Neural cell (in vitro differentiated cells): Measurements from ENCODE around the gene CCL26. TPM values are rescaled to one million over a fixed set of nuclear protein-coding genes. Genes with fewer than 3 reads are reported as not detected.

Experiments
- H2AFZ ChIP-seq: fragments of 200-600, 300-800 bp; sonication (generic), shearing (Covaris generic); 2 replicates; pipeline ENCODE4 v1.6.0; 2014; ENCODE audit warnings: low read depth, mild to moderate bottlenecking, antibody characterized with exemption, low read length, moderate library complexity
- H3F3A ChIP-seq: fragments of 200-600 bp; shearing (Covaris generic); 2 replicates; pipeline ENCODE4 v1.6.1; 2016; ENCODE audit warnings: mild to moderate bottlenecking, moderate library complexity, mixed read lengths, antibody characterized with exemption, low read length; ENCODE audit not compliant: insufficient read depth, poor library complexity, severe bottlenecking
- H3K27ac ChIP-seq: fragments of 200-600, 300-800 bp; sonication (generic), shearing (Covaris generic); 2 replicates; pipeline ENCODE4 v1.5.1; 2014; ENCODE audit warnings: mild to moderate bottlenecking, low read length, moderate library complexity
- H3K27me3 ChIP-seq: fragments of 300-800, 200-600 bp; sonication (generic), shearing (Covaris generic); 2 replicates; pipeline ENCODE4 v1.6.0; 2014; ENCODE audit warnings: mild to moderate bottlenecking, low read depth, low read length, moderate library complexity; ENCODE audit not compliant: insufficient read depth
- H3K36me3 ChIP-seq: fragments of 300-800, 200-600 bp; sonication (generic), shearing (Covaris generic); 2 replicates; pipeline ENCODE4 v1.5.1; 2014; ENCODE audit warnings: mild to moderate bottlenecking, antibody characterized with exemption, low read length, moderate library complexity; ENCODE audit not compliant: insufficient read depth
- H3K4me2 ChIP-seq: fragments of 300-800, 200-600 bp; sonication (generic), shearing (Covaris generic); 2 replicates; pipeline ENCODE4 v1.6.0; 2014; ENCODE audit warnings: mild to moderate bottlenecking, low read length
- H3K4me3 ChIP-seq: fragments of 300-800, 200-600 bp; sonication (generic), shearing (Covaris generic); 2 replicates; pipeline ENCODE4 v1.5.1; 2014; ENCODE audit warnings: mild to moderate bottlenecking, low read length, moderate library complexity
- H3K79me2 ChIP-seq: fragments of 200-600 bp; shearing (Covaris generic); replicated peaks from 2 replicates; pipeline ENCODE4 v1.6.0; 2014; ENCODE audit warnings: mild to moderate bottlenecking, low read length, moderate library complexity; ENCODE audit not compliant: insufficient read depth
- H3K9ac ChIP-seq: fragments of 300-800, 200-600 bp; sonication (generic), shearing (Covaris generic); 2 replicates; pipeline ENCODE4 v1.6.1; 2016; ENCODE audit warnings: mild to moderate bottlenecking, low read length, mixed read lengths
- H3K9me2 ChIP-seq: fragments of 200-600 bp; shearing (Covaris generic); 2 replicates; pipeline ENCODE4 v1.6.1; 2016; ENCODE audit warnings: mild to moderate bottlenecking, low read length, mixed read lengths; ENCODE audit not compliant: insufficient read depth
- H3K9me3 ChIP-seq: fragments of 200-600, 300-800 bp; sonication (generic), shearing (Covaris generic); 2 replicates; pipeline ENCODE4 v1.6.1; 2016; ENCODE audit warnings: mild to moderate bottlenecking, mixed run types, low read length, moderate library complexity, mixed read lengths
- H4K20me1 ChIP-seq: fragments of 200-600 bp; shearing (Covaris generic); 2 replicates; pipeline ENCODE4 v1.6.1; 2016; ENCODE audit warnings: mild to moderate bottlenecking, mixed run types; ENCODE audit not compliant: insufficient read depth
- EP300 ChIP-seq: fragments of 450-650 bp; conservative IDR thresholded peaks from 2 replicates; pipeline ENCODE4 v1.6.1; 2014; ENCODE audit warnings: antibody characterized with exemption, mild to moderate bottlenecking, moderate library complexity; ENCODE audit not compliant: poor library complexity, severe bottlenecking
- EZH2 ChIP-seq: fragments of 200-600, 300-800 bp; shearing (Covaris generic), sonication (generic); IDR thresholded peaks from 2 replicates; pipeline ENCODE4 v1.6.1; 2014; ENCODE audit warnings: antibody characterized with exemption, low read length, borderline replicate concordance, mild to moderate bottlenecking; ENCODE audit not compliant: insufficient read depth, poor library complexity, severe bottlenecking
- MXI1 ChIP-seq: fragments of 450-650 bp; conservative IDR thresholded peaks from 2 replicates; pipeline ENCODE4 v1.6.1; 2014; ENCODE audit warnings: antibody characterized with exemption, mild to moderate bottlenecking; ENCODE audit not compliant: poor library complexity, severe bottlenecking
- POLR2AphosphoS5 ChIP-seq: IDR thresholded peaks from 2 replicates; pipeline ENCODE4 v1.6.1; 2012
- RAD21 ChIP-seq: fragments of 450-650 bp; conservative IDR thresholded peaks from 2 replicates; pipeline ENCODE4 v1.6.1; 2014; ENCODE audit warnings: antibody characterized with exemption, mild to moderate bottlenecking, moderate library complexity
- SMC3 ChIP-seq: fragments of 450-650 bp; conservative IDR thresholded peaks from 2 replicates; pipeline ENCODE4 v1.6.1; 2014; ENCODE audit warnings: antibody characterized with exemption, mild to moderate bottlenecking, moderate library complexity; ENCODE audit not compliant: poor library complexity
- TAF1 ChIP-seq: IDR thresholded peaks from 2 replicates; pipeline ENCODE4 v1.6.1; 2012; ENCODE audit warnings: low read depth
- polyA plus RNA-seq: library from polyadenylated mRNA; depleted of rRNA; stranded (reverse); fragments of >200 nt; gene quantifications from 2 replicates; pipeline ENCODE4 v1.2.3, GENCODE V29; 2014
- TF ChIP-seq, protein P1 (sequence below): fragments of 450-650 bp; IDR thresholded peaks from 2 replicates; pipeline ENCODE4 v1.5.1; 2014; ENCODE audit warnings: antibody characterized with exemption, mild to moderate bottlenecking, moderate library complexity; ENCODE audit not compliant: poor library complexity, severe bottlenecking
- TF ChIP-seq, protein P2 (sequence below): IDR thresholded peaks from 2 replicates; pipeline ENCODE4 v1.6.1; 2012; ENCODE audit warnings: borderline replicate concordance

CCL26 gene
- polyA plus RNA-seq, 1 donor from 2014 or later, result not detected

DNA sequence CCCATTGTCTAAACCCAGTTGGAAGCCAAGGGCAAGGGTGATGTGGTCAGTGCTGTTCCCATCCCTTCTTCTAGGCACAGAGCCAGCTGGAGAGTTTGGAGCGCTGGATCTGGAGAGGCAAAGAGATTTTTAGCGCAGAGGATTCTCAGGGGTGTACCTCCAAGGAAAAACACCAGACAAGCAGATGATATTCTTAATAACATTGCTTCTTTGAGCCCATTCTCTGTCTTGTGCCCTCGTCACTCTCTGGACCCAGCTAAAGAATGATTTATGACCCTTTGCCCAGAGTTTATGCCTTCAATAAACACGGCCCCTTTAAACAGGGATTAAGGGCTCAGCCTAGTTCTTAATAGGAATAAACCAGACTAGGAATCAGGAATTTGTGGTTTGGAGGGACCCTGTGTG is 28.6 kb downstream of the CCL26 start:
- Histone ChIP-seq H3K79me2 (no peaks in the 10 kb centered on the region), H4K20me1 (no peaks in the 10 kb centered on the region), H3K4me2 (no peak overlapping the region), H3F3A (no peaks in the 10 kb centered on the region), H3K36me3 (no peaks in the 10 kb centered on the region), H3K9me2 (no peaks in the 10 kb centered on the region), H3K9me3 (no peaks in the 10 kb centered on the region), H3K27me3 (no peaks in the 10 kb centered on the region), H2AFZ (no peak overlapping the region), H3K27ac (no peak overlapping the region), H3K9ac (no peak overlapping the region), H3K4me3 (no peak overlapping the region)
- TF ChIP-seq TAF1, result no peak
- TF ChIP-seq, protein P1, sequence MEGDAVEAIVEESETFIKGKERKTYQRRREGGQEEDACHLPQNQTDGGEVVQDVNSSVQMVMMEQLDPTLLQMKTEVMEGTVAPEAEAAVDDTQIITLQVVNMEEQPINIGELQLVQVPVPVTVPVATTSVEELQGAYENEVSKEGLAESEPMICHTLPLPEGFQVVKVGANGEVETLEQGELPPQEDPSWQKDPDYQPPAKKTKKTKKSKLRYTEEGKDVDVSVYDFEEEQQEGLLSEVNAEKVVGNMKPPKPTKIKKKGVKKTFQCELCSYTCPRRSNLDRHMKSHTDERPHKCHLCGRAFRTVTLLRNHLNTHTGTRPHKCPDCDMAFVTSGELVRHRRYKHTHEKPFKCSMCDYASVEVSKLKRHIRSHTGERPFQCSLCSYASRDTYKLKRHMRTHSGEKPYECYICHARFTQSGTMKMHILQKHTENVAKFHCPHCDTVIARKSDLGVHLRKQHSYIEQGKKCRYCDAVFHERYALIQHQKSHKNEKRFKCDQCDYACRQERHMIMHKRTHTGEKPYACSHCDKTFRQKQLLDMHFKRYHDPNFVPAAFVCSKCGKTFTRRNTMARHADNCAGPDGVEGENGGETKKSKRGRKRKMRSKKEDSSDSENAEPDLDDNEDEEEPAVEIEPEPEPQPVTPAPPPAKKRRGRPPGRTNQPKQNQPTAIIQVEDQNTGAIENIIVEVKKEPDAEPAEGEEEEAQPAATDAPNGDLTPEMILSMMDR, result no peak
- TF ChIP-seq SMC3, result no peak
- TF ChIP-seq EZH2, result no peak
- no peak for TF ChIP-seq EP300
- TF ChIP-seq POLR2AphosphoS5, result no peak
- TF ChIP-seq RAD21, result no peak
- TF ChIP-seq, protein P2, sequence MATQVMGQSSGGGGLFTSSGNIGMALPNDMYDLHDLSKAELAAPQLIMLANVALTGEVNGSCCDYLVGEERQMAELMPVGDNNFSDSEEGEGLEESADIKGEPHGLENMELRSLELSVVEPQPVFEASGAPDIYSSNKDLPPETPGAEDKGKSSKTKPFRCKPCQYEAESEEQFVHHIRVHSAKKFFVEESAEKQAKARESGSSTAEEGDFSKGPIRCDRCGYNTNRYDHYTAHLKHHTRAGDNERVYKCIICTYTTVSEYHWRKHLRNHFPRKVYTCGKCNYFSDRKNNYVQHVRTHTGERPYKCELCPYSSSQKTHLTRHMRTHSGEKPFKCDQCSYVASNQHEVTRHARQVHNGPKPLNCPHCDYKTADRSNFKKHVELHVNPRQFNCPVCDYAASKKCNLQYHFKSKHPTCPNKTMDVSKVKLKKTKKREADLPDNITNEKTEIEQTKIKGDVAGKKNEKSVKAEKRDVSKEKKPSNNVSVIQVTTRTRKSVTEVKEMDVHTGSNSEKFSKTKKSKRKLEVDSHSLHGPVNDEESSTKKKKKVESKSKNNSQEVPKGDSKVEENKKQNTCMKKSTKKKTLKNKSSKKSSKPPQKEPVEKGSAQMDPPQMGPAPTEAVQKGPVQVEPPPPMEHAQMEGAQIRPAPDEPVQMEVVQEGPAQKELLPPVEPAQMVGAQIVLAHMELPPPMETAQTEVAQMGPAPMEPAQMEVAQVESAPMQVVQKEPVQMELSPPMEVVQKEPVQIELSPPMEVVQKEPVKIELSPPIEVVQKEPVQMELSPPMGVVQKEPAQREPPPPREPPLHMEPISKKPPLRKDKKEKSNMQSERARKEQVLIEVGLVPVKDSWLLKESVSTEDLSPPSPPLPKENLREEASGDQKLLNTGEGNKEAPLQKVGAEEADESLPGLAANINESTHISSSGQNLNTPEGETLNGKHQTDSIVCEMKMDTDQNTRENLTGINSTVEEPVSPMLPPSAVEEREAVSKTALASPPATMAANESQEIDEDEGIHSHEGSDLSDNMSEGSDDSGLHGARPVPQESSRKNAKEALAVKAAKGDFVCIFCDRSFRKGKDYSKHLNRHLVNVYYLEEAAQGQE, result no peak
- TF ChIP-seq MXI1, result no peak

DNA sequence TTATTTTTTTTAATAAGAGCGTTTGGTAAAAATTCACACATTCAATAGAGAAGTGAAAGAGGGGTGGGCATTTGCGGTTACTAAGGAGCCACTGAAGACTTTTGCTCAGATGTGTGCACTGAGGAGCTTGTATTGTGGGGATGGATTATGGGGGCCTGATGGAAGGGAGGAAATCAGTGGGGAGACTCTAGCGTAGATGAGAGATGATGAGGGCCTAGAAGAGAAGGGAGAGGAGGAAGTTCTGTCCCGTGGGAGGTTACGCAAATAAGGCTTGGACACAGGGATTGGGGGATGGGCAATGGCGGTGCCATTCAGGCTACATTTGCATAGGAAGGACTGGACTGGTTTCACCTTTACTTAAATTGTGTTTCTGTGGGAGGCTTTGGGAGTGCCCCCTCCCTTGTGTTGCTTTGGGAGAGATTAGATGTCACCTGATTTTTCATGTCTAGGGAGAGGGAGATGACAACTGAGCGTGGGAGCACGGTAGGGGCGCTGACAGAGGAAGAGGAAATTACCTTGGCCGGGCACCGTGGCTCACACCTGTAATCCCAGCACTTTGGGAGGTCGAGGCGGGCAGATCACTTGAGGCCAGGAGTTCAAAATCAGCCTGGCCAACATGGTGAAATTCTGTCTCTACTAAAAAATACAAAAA is 31.0 kb downstream of the CCL26 start:
- H4K20me1 ChIP-seq, result no peaks in the 10 kb centered on the region
- no peak overlapping the region for H3K9ac ChIP-seq
- no peaks in the 10 kb centered on the region for H3F3A ChIP-seq
- no peaks in the 10 kb centered on the region for H3K79me2 ChIP-seq
- H3K27me3 ChIP-seq, result no peaks in the 10 kb centered on the region
- H3K27ac ChIP-seq, result no peak overlapping the region
- TF ChIP-seq MXI1 (no peak), RAD21 (no peak), EZH2 (no peak), POLR2AphosphoS5 (no peak), EP300 (no peak), TAF1 (no peak), SMC3 (no peak)
- TF ChIP-seq, protein P2, result no peak
- TF ChIP-seq, protein P1, result no peak
- H3K4me3 ChIP-seq, result no peak overlapping the region
- no peak overlapping the region for H3K4me2 ChIP-seq
- H3K36me3 ChIP-seq, result no peaks in the 10 kb centered on the region
- no peak overlapping the region for H2AFZ ChIP-seq
- no peaks in the 10 kb centered on the region for H3K9me3 ChIP-seq
- H3K9me2 ChIP-seq, result no peaks in the 10 kb centered on the region
